CD4-positive, alpha-beta T cell (primary cell): ENCODE results near the gene AGAP1. TPM values are rescaled to one million over a fixed set of nuclear protein-coding genes. Genes with fewer than 3 reads are reported as not detected.

ENCODE experiments used
- ATAC-seq: fragments of 200-7000 bp; cut with Tn5 transposase; one replicate; pipeline ENCODE4 v1.10.0; 2022; ENCODE audit warnings: mild to moderate bottlenecking; ENCODE audit not compliant: poor library complexity
- CTCF ChIA-PET: fragments of 350-600 bp; sonication (Branson Sonifier 250); formaldehyde crosslinking; loops from one replicate; lab custom pipeline; 2021; ENCODE audit warnings: antibody characterized with exemption, inconsistent platforms; lab: Charles Lee
- POLR2A ChIA-PET: fragments of 350-600 bp; sonication (Branson Sonifier 250); formaldehyde crosslinking; loops from one replicate; lab custom pipeline; 2021; ENCODE audit warnings: antibody characterized with exemption, inconsistent platforms; lab: Charles Lee
- DNase-seq, 14 experiments: peaks; one replicate each; pipeline ENCODE4 v3.0.0-alpha.2; 2013 to 2020; ENCODE audit warnings: mixed read lengths in 2 of 14
- H3K27ac ChIP-seq, 2 donors: one replicate each; pipeline versions ENCODE4 v1.5.1 to v1.7.0; 2013; ENCODE audit warnings: low read length in 2 of 2, low read depth in 1 of 2, mild to moderate bottlenecking in 1 of 2
- H3K27me3 ChIP-seq, 2 experiments: 1 replicate in 1 of 2; 2 replicates in 1 of 2; pipeline versions ENCODE4 v1.6.1 to v1.7.0; 2013; ENCODE audit warnings: low read length in 2 of 2, control low read depth in 1 of 2, mild to moderate bottlenecking in 1 of 2, moderate library complexity in 1 of 2; ENCODE audit not compliant: insufficient read depth in 2 of 2, control insufficient read depth in 1 of 2
- H3K36me3 ChIP-seq: one replicate; pipeline ENCODE4 v1.6.1; 2013; ENCODE audit warnings: low read length, control low read depth; ENCODE audit not compliant: insufficient read depth
- H3K4me1 ChIP-seq: one replicate; pipeline ENCODE4 v1.6.1; 2013; ENCODE audit warnings: low read length, control low read depth; ENCODE audit not compliant: insufficient read depth
- H3K4me3 ChIP-seq: one replicate; pipeline ENCODE4 v1.5.1; 2013; ENCODE audit warnings: mild to moderate bottlenecking, low read length, moderate library complexity
- H3K9me3 ChIP-seq, 2 experiments: 1 replicate in 1 of 2; 2 replicates in 1 of 2; pipeline versions ENCODE4 v1.6.1 to v1.7.0; 2013; ENCODE audit warnings: low read length in 2 of 2, mild to moderate bottlenecking in 2 of 2, control low read depth in 1 of 2, moderate library complexity in 1 of 2; ENCODE audit not compliant: control insufficient read depth in 1 of 2, insufficient read depth in 1 of 2
- H3K27ac Mint-ChIP-seq: one replicate; pipeline ENCODE4 v1.8.0; 2020; ENCODE audit warnings: mixed read lengths
- H3K27me3 Mint-ChIP-seq: one replicate; pipeline ENCODE4 v1.8.0; 2021; ENCODE audit warnings: mixed read lengths
- H3K36me3 Mint-ChIP-seq: one replicate; pipeline ENCODE4 v1.8.0; 2021; ENCODE audit warnings: low read depth, mixed read lengths
- H3K4me1 Mint-ChIP-seq: one replicate; pipeline ENCODE4 v1.8.0; 2021; ENCODE audit warnings: low read depth, mixed read lengths
- H3K4me3 Mint-ChIP-seq: one replicate; pipeline ENCODE4 v1.8.0; 2020; ENCODE audit warnings: mild to moderate bottlenecking, mixed read lengths
- H3K9me3 Mint-ChIP-seq: one replicate; pipeline ENCODE4 v1.8.0; 2020; ENCODE audit warnings: mixed read lengths
- intact Hi-C, 2 experiments: fragments of 100-400 bp; cut with DNase I in 1 of 2; cut with micrococcal nuclease in 1 of 2; formaldehyde crosslinking; loops; one replicate each; pipeline versions ENCODE4 v1.15.1 to v1.9.0; 2023 to 2025; cut with DNase I, micrococcal nuclease
- total RNA-seq, 174 experiments: library from RNA in 2 of 174; stranded (reverse) in 2 of 174; gene quantifications; one replicate each; pipeline ENCODE4 v1.2.3 and lab custom pipeline; 2021 to 2026
- TF ChIP-seq, protein P1 (sequence below): fragments of 200-600 bp; IDR thresholded peaks from one replicate; pipeline ENCODE4 v1.8.0; 2022; ENCODE audit warnings: antibody characterized with exemption, mild to moderate bottlenecking

AGAP1 gene
- total RNA-seq, 2 experiments from 2014 or later, result 2.6 to 3.1 TPM

GRCh38 chr2:235981631-235982030 lies 487.8 kb downstream of the AGAP1 start:
- no peak overlapping the region for H3K27ac Mint-ChIP-seq
- Histone ChIP-seq H3K4me1 (no peaks in the 10 kb centered on the region), H3K4me3 (no peak overlapping the region), H3K27ac (no peak overlapping the region), H3K27me3 (no peaks in the 10 kb centered on the region), H3K36me3 (no peaks in the 10 kb centered on the region), H3K9me3 (peaks cover 0 to 4% of the 10 kb centered on the region in 2 experiments)
- DNase-seq, result no peak
- TF ChIP-seq, protein P1, sequence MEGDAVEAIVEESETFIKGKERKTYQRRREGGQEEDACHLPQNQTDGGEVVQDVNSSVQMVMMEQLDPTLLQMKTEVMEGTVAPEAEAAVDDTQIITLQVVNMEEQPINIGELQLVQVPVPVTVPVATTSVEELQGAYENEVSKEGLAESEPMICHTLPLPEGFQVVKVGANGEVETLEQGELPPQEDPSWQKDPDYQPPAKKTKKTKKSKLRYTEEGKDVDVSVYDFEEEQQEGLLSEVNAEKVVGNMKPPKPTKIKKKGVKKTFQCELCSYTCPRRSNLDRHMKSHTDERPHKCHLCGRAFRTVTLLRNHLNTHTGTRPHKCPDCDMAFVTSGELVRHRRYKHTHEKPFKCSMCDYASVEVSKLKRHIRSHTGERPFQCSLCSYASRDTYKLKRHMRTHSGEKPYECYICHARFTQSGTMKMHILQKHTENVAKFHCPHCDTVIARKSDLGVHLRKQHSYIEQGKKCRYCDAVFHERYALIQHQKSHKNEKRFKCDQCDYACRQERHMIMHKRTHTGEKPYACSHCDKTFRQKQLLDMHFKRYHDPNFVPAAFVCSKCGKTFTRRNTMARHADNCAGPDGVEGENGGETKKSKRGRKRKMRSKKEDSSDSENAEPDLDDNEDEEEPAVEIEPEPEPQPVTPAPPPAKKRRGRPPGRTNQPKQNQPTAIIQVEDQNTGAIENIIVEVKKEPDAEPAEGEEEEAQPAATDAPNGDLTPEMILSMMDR, result no peak
- no peaks in the 10 kb centered on the region for H3K9me3 Mint-ChIP-seq
- ChIA-PET POLR2A (no interaction called here), CTCF (no interaction called here)
- H3K27me3 Mint-ChIP-seq, result peaks cover 23% of the 10 kb centered on the region
- H3K36me3 Mint-ChIP-seq, result no peaks in the 10 kb centered on the region
- H3K4me3 Mint-ChIP-seq, result no peak overlapping the region
- no peak for ATAC-seq
- intact Hi-C loops, result no loop called here
- H3K4me1 Mint-ChIP-seq, result no peaks in the 10 kb centered on the region

GRCh38 chr2:235983016-235983415 lies 489.2 kb downstream of the AGAP1 start:
- Mint-ChIP-seq H3K4me1 (no peaks in the 10 kb centered on the region), H3K4me3 (no peak overlapping the region), H3K27me3 (peaks cover 25% of the 10 kb centered on the region), H3K9me3 (no peaks in the 10 kb centered on the region), H3K36me3 (no peaks in the 10 kb centered on the region), H3K27ac (no peak overlapping the region)
- no peak overlapping the region for H3K27ac ChIP-seq
- TF ChIP-seq, protein P1, result no peak
- H3K36me3 ChIP-seq, result no peaks in the 10 kb centered on the region
- H3K4me1 ChIP-seq, result no peaks in the 10 kb centered on the region
- POLR2A ChIA-PET, result no interaction called here
- intact Hi-C loops, result no loop called here
- ATAC-seq (no peak), DNase-seq (no peak)
- no peaks in the 10 kb centered on the region for H3K27me3 ChIP-seq
- no peak overlapping the region for H3K4me3 ChIP-seq
- CTCF ChIA-PET, result no interaction called here
- H3K9me3 ChIP-seq, result peaks cover 0 to 5% of the 10 kb centered on the region in 2 experiments

- H3K36me3 Mint-ChIP-seq, result no peaks in the 10 kb centered on the region
- H3K27ac Mint-ChIP-seq, result no peak overlapping the region
- intact Hi-C loops, result no loop called here
These were observed 490.7 kb downstream of the AGAP1 start for GRCh38 chr2:235984552-235984951.

More at GRCh38 chr2:235984552-235984951, 490.7 kb downstream of the AGAP1 start:
- no peak for ATAC-seq
- Mint-ChIP-seq H3K4me3 (no peak overlapping the region), H3K4me1 (no peaks in the 10 kb centered on the region), H3K9me3 (no peaks in the 10 kb centered on the region), H3K27me3 (peaks cover 26% of the 10 kb centered on the region)
- ChIA-PET POLR2A (no interaction called here), CTCF (no interaction called here)
- no peaks in the 10 kb centered on the region for H3K4me1 ChIP-seq
- no peaks in the 10 kb centered on the region for H3K36me3 ChIP-seq
- H3K27me3 ChIP-seq, result no peaks in the 10 kb centered on the region
- H3K4me3 ChIP-seq, result no peak overlapping the region
- TF ChIP-seq, protein P1, result no peak
- H3K27ac ChIP-seq, result no peak overlapping the region
- peaks cover 0 to 7% of the 10 kb centered on the region in 2 experiments for H3K9me3 ChIP-seq
- DNase-seq, result no peak
